Mononuclear cell (primary cell): Measurements from ENCODE around the gene CEBPA. TPM values are rescaled to one million over a fixed set of nuclear protein-coding genes. Genes with fewer than 3 reads are reported as not detected.

Source experiments
- H3K27me3 ChIP-seq: 2 replicates; pipeline ENCODE4 v1.6.0; 2011; ENCODE audit warnings: low read length, control low read depth; ENCODE audit not compliant: insufficient read depth
- H3K4me1 ChIP-seq: 2 replicates; pipeline ENCODE4 v1.5.1; 2011; ENCODE audit warnings: mild to moderate bottlenecking, low read length, control low read depth; ENCODE audit not compliant: insufficient read depth
- H3K4me3 ChIP-seq: 2 replicates; pipeline ENCODE4 v1.5.1; 2011; ENCODE audit warnings: mild to moderate bottlenecking, low read length, moderate library complexity
- H3K9me3 ChIP-seq: 2 replicates; pipeline ENCODE4 v1.5.1; 2011; ENCODE audit warnings: low read depth, mild to moderate bottlenecking, control low read depth, low read length
- total RNA-seq: library from RNA; depleted of rRNA; stranded (reverse); fragments of >200 nt; gene quantifications from one replicate; pipeline ENCODE4 v1.2.3, GENCODE V29; 2012

CEBPA gene
- total RNA-seq = 19.8 TPM

DNA sequence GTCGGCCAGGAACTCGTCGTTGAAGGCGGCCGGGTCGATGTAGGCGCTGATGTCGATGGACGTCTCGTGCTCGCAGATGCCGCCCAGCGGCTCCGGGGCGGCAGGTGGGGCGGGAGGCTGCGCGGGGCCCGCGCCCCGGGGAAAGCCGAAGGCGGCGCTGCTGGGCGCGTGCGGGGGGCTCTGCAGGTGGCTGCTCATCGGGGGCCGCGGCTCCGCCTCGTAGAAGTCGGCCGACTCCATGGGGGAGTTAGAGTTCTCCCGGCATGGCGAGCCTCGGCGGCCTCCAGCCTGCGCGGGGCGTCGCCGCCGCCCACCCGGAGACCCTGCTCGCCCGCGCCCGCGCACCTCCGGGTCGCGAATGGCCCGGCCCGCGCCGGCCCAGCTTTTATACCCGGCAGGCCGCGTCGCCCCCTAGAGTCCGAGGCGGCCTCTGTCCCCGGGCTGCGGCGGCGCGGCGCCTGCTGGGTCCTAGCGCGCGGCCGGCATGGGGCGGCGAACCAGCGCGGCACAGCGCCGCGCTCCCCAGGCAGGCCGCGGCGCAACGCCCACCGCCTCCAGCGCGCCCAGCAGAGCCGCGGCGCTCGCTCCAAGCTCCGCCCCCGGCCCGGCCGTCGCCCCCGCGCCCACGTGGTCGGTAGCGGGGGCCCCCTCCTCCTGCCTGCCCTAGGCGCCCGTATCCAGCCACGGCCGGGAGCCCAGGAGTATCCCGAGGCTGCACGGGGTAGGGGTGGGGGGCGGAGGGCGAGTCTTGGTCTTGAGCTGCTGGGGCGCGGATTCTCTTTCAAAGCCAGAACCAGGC lies at the start of gene CEBPA:
Gene CEBPA, minus strand, starts transcription at position 360 of the 799 bp plus-strand sequence. Its CDS starts 120 bp downstream, at position 240.
- H3K9me3 ChIP-seq = no peaks in the 10 kb centered on the region
- no peaks in the 10 kb centered on the region for H3K27me3 ChIP-seq
- H3K4me3 ChIP-seq = peak within 1 kb of the TSS; percentile 65
- peaks cover 49% of the 10 kb centered on the region for H3K4me1 ChIP-seq

GRCh38 chr19:33350538-33351309 lies 48.4 kb upstream of the CEBPA start:
- peaks cover 5% of the 10 kb centered on the region for H3K27me3 ChIP-seq
- H3K4me3 ChIP-seq = no peak overlapping the region
- peaks cover 5% of the 10 kb centered on the region for H3K9me3 ChIP-seq
- no peaks in the 10 kb centered on the region for H3K4me1 ChIP-seq

- Histone ChIP-seq H3K27me3 (peaks cover 11% of the 10 kb centered on the region), H3K9me3 (no peaks in the 10 kb centered on the region), H3K4me1 (no peaks in the 10 kb centered on the region), H3K4me3 (no peak overlapping the region)
Observed at GRCh38 chr19:33349319-33350289, 47.3 kb upstream of the CEBPA start.

- no peak overlapping the region for H3K4me3 ChIP-seq
- peaks cover 21% of the 10 kb centered on the region for H3K27me3 ChIP-seq
- H3K4me1 ChIP-seq = no peaks in the 10 kb centered on the region
- no peaks in the 10 kb centered on the region for H3K9me3 ChIP-seq
Observed at GRCh38 chr19:33348301-33349010, 46.1 kb upstream of the CEBPA start.

GRCh38 chr19:33347300-33347699 lies 45.0 kb upstream of the CEBPA start:
- Histone ChIP-seq H3K4me3 (no peak overlapping the region), H3K27me3 (peaks cover 26% of the 10 kb centered on the region), H3K9me3 (no peaks in the 10 kb centered on the region), H3K4me1 (no peaks in the 10 kb centered on the region)

GRCh38 chr19:33346665-33347064 lies 44.3 kb upstream of the CEBPA start:
- H3K4me1 ChIP-seq = no peaks in the 10 kb centered on the region
- H3K9me3 ChIP-seq = no peaks in the 10 kb centered on the region
- H3K4me3 ChIP-seq = no peak overlapping the region
- H3K27me3 ChIP-seq = peaks cover 26% of the 10 kb centered on the region

- H3K27me3 ChIP-seq = peaks cover 26% of the 10 kb centered on the region
- no peaks in the 10 kb centered on the region for H3K4me1 ChIP-seq
- H3K4me3 ChIP-seq = no peak overlapping the region
- no peaks in the 10 kb centered on the region for H3K9me3 ChIP-seq
Observed at GRCh38 chr19:33345163-33345562, 42.8 kb upstream of the CEBPA start.

DNA sequence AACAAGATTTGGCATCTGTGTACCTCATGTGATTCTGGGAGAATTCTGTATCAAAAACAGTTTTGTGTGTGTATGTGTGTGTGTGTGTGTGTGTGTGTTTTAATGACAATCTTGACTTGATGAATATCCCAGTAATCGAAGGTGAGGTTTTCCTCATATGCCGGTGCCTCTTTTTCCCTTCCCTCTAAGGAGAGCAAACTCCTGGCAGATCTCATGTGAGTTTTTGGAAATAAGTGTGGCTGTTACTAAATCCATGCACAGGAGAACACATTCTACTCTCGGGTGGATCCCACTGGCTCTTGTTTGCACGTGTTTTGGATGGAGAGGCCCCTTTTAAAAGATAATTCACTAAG lies 42.2 kb upstream of the CEBPA start:
- Histone ChIP-seq H3K4me1 (peaks cover 4% of the 10 kb centered on the region), H3K9me3 (no peaks in the 10 kb centered on the region), H3K4me3 (no peak overlapping the region), H3K27me3 (peaks cover 26% of the 10 kb centered on the region)

DNA sequence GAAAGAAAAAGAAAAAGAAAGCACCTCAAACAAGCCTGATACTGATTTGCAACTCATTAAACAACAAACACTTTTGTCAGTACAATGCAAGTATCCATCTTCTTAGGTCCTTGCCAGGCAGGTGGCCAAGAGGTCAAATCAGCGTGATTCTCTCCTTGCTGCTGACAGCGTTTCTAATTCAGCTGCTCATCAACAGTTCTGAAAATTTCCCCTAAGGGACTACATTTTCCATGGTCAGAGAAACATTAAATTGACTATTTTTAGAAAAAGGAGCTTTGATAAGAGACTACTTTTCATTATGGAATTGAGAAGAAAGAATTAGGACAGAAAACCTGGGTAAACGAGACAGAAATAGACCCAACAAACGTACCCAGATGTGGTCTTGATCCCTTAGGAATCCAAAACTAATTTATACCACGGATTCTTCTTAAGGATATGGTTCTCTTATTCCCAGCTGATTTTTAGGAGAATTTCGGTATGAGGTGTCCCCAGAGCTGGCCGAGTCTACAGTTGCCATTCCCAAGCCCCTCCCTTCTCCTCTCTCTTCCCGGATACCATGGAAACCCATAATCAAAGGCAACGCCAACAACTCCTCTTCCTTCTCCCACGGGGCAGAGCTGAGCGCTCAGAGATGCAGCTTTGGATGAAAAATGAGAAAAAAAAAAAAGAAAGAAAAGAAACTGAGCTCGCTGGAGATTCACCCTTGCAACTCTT lies 41.7 kb upstream of the CEBPA start:
- Histone ChIP-seq H3K27me3 (peaks cover 26% of the 10 kb centered on the region), H3K9me3 (no peaks in the 10 kb centered on the region), H3K4me1 (peaks cover 7% of the 10 kb centered on the region), H3K4me3 (no peak overlapping the region)

- Histone ChIP-seq H3K4me3 (no peak overlapping the region), H3K27me3 (peaks cover 26% of the 10 kb centered on the region), H3K9me3 (no peaks in the 10 kb centered on the region), H3K4me1 (peaks cover 7% of the 10 kb centered on the region)
Observed at GRCh38 chr19:33343301-33343700, 41.0 kb upstream of the CEBPA start.

- H3K9me3 ChIP-seq = no peaks in the 10 kb centered on the region
- no peak overlapping the region for H3K4me3 ChIP-seq
- peaks cover 21% of the 10 kb centered on the region for H3K27me3 ChIP-seq
- peaks cover 7% of the 10 kb centered on the region for H3K4me1 ChIP-seq
Observed at GRCh38 chr19:33340991-33341390, 38.7 kb upstream of the CEBPA start.

GRCh38 chr19:33339016-33339984 lies 37.0 kb upstream of the CEBPA start:
- Histone ChIP-seq H3K4me3 (no peak overlapping the region), H3K4me1 (peaks cover 7% of the 10 kb centered on the region), H3K9me3 (no peaks in the 10 kb centered on the region), H3K27me3 (peaks cover 12% of the 10 kb centered on the region)

DNA sequence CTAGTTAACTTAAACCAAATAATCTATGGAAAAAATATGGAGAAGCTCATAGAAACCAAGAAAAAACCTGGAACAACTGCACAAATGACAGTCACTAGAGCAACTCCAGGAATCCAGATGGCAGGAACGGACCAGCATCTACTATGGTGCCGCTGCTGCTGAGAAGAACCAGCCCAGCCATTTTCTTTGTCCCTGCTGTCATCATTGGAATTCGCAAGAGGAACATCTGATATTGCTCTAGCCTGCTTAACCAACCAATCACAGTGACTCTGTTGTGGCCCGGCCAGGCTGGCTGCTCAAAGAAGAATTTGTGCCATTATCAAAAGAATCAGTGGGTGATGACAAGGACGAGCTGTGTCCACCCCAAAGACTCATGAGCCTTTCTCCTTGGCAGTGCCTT lies 33.1 kb upstream of the CEBPA start:
- H3K4me3 ChIP-seq = no peak overlapping the region
- no peaks in the 10 kb centered on the region for H3K9me3 ChIP-seq
- H3K27me3 ChIP-seq = no peaks in the 10 kb centered on the region
- H3K4me1 ChIP-seq = peaks cover 39% of the 10 kb centered on the region
